ENCODE data around the gene TPRN. TPM values are rescaled to one million over a fixed set of nuclear protein-coding genes. Genes with fewer than 3 reads are reported as not detected.

TPRN gene
- total RNA-seq, 1 donor from 2014 or later, result 16.0 TPM

- no peaks in the 10 kb centered on the region for H3K9me3 ChIP-seq (ENCODE audit: insufficient read depth, low read depth, low read length)
- H3K4me3 Mint-ChIP-seq (ENCODE audit: unreplicated experiment), result peak overlapping the region; percentile 85
- peaks cover 25% of the 10 kb centered on the region for H3K4me1 ChIP-seq (ENCODE audit: insufficient read depth, low read length)
- peak overlapping the region; percentile 48 for H3K4me3 ChIP-seq (ENCODE audit: insufficient read depth, low read depth, low read length)
- no peaks in the 10 kb centered on the region for H3K36me3 Mint-ChIP-seq (ENCODE audit: low read depth, unreplicated experiment)
- no peak overlapping the region for H2AFZ ChIP-seq (ENCODE audit: low read depth, low read length)
- H3K4me2 ChIP-seq (ENCODE audit: low read length), result peak overlapping the region; percentile 89
- TF ChIP-seq CTCF (IDR thresholded peaks at IDR 0.05; ENCODE audit: insufficient read depth, low read depth, low read length) (no peak), EZH2 (IDR thresholded peaks at IDR 0.05; ENCODE audit: insufficient read depth, low read length) (no peak)
- peaks cover 55% of the 10 kb centered on the region for H4K20me1 ChIP-seq (ENCODE audit: insufficient read depth, low read length)
- H3K27me3 Mint-ChIP-seq (ENCODE audit: low read depth, unreplicated experiment), result no peaks in the 10 kb centered on the region
- no peak overlapping the region for H3K27ac ChIP-seq (ENCODE audit: low read depth, low read length)
- no peak for FAIRE-seq
- no peak for DNase-seq (ENCODE audit: low read depth)
- H3K27ac Mint-ChIP-seq (ENCODE audit: unreplicated experiment), result no peak overlapping the region
- H3K79me2 ChIP-seq (ENCODE audit: insufficient read depth, low read length), result peaks cover 65% of the 10 kb centered on the region
- H3K27me3 ChIP-seq (ENCODE audit: insufficient read depth, low read length), result no peaks in the 10 kb centered on the region
- peaks cover 14% of the 10 kb centered on the region for H3K4me1 Mint-ChIP-seq (ENCODE audit: low read depth, unreplicated experiment)
- peak overlapping the region; percentile 52 for H3K9ac ChIP-seq (ENCODE audit: low read length)
- H3K9me3 Mint-ChIP-seq (ENCODE audit: unreplicated experiment), result no peaks in the 10 kb centered on the region
- H3K36me3 ChIP-seq (ENCODE audit: insufficient read depth, low read length), result no peaks in the 10 kb centered on the region
These were observed 975 bp downstream of the TPRN start for GRCh38 chr9:137199411-137200121.

DNA sequence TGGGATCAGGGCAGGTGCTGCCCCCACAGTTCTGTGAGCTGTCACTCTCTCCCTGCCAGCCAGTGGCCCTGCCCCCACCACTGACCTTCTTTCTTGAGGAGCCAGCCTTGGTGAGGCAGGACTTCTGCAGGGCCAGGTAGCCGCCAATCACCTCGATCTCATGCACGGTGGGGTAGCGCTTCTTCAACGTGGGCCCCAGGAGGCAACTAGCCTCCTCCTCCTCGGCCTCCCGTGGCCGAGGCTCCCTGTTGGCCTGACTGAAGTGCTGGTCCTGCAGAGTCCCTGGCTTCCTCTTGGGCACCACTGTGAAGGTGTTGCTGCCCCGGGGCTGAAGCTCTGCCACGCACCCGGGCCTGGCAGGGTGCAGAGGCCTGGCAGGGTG, 1.6 kb downstream of the TPRN start:
- peak overlapping the region; percentile 48 for H3K4me3 ChIP-seq (ENCODE audit: insufficient read depth, low read depth, low read length)
- Mint-ChIP-seq H3K9me3 (ENCODE audit: unreplicated experiment) (no peaks in the 10 kb centered on the region), H3K27me3 (ENCODE audit: low read depth, unreplicated experiment) (no peaks in the 10 kb centered on the region), H3K27ac (ENCODE audit: unreplicated experiment) (no peak overlapping the region), H3K4me3 (ENCODE audit: unreplicated experiment) (no peak overlapping the region), H3K4me1 (ENCODE audit: low read depth, unreplicated experiment) (peaks cover 10% of the 10 kb centered on the region), H3K36me3 (ENCODE audit: low read depth, unreplicated experiment) (no peaks in the 10 kb centered on the region)
- FAIRE-seq, result no peak
- H3K9ac ChIP-seq (ENCODE audit: low read length), result peak overlapping the region; percentile 52
- peaks cover 18% of the 10 kb centered on the region for H3K4me1 ChIP-seq (ENCODE audit: insufficient read depth, low read length)
- H4K20me1 ChIP-seq (ENCODE audit: insufficient read depth, low read length), result peaks cover 55% of the 10 kb centered on the region
- no peaks in the 10 kb centered on the region for H3K36me3 ChIP-seq (ENCODE audit: insufficient read depth, low read length)
- H3K27me3 ChIP-seq (ENCODE audit: insufficient read depth, low read length), result no peaks in the 10 kb centered on the region
- H3K9me3 ChIP-seq (ENCODE audit: insufficient read depth, low read depth, low read length), result no peaks in the 10 kb centered on the region
- H2AFZ ChIP-seq (ENCODE audit: low read depth, low read length), result no peak overlapping the region
- no peak overlapping the region for H3K27ac ChIP-seq (ENCODE audit: low read depth, low read length)
- peak overlapping the region; percentile 89 for H3K4me2 ChIP-seq (ENCODE audit: low read length)
- DNase-seq (ENCODE audit: low read depth), result no peak
- H3K79me2 ChIP-seq (ENCODE audit: insufficient read depth, low read length), result peaks cover 64% of the 10 kb centered on the region
- no peak for TF ChIP-seq CTCF (IDR thresholded peaks at IDR 0.05; ENCODE audit: insufficient read depth, low read depth, low read length)
- no peak for TF ChIP-seq EZH2 (IDR thresholded peaks at IDR 0.05; ENCODE audit: insufficient read depth, low read length)
